ENCODE results near the gene PRR19.

- TF ChIP-seq POLR2A (IDR thresholded peaks at IDR 0.05; ENCODE audit: borderline replicate concordance, extremely low read depth, insufficient read depth, insufficient read length): no peak
- TF ChIP-seq, protein P1, sequence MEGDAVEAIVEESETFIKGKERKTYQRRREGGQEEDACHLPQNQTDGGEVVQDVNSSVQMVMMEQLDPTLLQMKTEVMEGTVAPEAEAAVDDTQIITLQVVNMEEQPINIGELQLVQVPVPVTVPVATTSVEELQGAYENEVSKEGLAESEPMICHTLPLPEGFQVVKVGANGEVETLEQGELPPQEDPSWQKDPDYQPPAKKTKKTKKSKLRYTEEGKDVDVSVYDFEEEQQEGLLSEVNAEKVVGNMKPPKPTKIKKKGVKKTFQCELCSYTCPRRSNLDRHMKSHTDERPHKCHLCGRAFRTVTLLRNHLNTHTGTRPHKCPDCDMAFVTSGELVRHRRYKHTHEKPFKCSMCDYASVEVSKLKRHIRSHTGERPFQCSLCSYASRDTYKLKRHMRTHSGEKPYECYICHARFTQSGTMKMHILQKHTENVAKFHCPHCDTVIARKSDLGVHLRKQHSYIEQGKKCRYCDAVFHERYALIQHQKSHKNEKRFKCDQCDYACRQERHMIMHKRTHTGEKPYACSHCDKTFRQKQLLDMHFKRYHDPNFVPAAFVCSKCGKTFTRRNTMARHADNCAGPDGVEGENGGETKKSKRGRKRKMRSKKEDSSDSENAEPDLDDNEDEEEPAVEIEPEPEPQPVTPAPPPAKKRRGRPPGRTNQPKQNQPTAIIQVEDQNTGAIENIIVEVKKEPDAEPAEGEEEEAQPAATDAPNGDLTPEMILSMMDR (IDR thresholded peaks at IDR 0.05 in 2 of 3, conservative IDR thresholded peaks at IDR 0.05 in 1 of 3; ENCODE audit: borderline replicate concordance in 1 of 3, insufficient read depth in 1 of 3, low read depth in 2 of 3, low read length in 2 of 3): no peak
- no peak for TF ChIP-seq EZH2phosphoT487 (IDR thresholded peaks at IDR 0.05; ENCODE audit: borderline replicate concordance)
These were observed 15.4 kb upstream of the PRR19 start for GRCh38 chr19:42286349-42287016.

All from HCT116 (cell line).